ENCODE data around the gene SSTR1. TPM values are rescaled to one million over a fixed set of nuclear protein-coding genes. Genes with fewer than 3 reads are reported as not detected.

SSTR1 gene
- total and polyA plus RNA-seq, 7 donors = 0.21 to 0.60 (median 0.39) TPM

DNA sequence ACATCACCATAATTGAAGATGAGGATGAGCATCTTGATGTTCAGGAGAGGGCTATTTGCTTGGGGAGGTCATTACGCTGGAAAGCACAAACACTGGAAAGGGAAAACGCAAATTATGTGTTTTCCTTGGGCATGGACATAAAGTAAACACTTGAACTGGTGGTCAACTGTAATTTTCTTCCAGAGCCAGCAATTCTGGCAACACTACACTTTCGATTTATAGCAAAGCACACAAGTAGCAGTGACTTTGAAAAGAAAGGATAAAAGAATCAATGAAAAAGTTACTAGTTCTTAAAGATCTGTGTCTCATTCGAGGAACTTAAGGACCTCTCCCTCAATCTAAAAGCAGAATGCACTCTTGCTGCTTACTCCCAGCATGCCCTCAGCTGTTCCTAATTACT is 46.0 kb downstream of the SSTR1 start:
- intact Hi-C loops (cut with DNase I) = no loop called here
- Histone ChIP-seq H3K4me1 (no peaks in the 10 kb centered on the region), H3K4me3 (peak overlapping the region; percentile 69), H3K36me3 (ENCODE audit: insufficient read depth in 1 of 2, low read depth in 1 of 2) (no peaks in the 10 kb centered on the region), H3K27me3 (ENCODE audit: insufficient read depth in 3 of 3, low read length in 2 of 3) (peaks cover 0 to 20% (median 9%) of the 10 kb centered on the region in 3 donors), H3K27ac (peak overlapping the region; percentile 71), H3K9me3 (no peaks in the 10 kb centered on the region)
- DNase-seq (no peak), ATAC-seq (no peak)
- TF ChIP-seq, protein P1, sequence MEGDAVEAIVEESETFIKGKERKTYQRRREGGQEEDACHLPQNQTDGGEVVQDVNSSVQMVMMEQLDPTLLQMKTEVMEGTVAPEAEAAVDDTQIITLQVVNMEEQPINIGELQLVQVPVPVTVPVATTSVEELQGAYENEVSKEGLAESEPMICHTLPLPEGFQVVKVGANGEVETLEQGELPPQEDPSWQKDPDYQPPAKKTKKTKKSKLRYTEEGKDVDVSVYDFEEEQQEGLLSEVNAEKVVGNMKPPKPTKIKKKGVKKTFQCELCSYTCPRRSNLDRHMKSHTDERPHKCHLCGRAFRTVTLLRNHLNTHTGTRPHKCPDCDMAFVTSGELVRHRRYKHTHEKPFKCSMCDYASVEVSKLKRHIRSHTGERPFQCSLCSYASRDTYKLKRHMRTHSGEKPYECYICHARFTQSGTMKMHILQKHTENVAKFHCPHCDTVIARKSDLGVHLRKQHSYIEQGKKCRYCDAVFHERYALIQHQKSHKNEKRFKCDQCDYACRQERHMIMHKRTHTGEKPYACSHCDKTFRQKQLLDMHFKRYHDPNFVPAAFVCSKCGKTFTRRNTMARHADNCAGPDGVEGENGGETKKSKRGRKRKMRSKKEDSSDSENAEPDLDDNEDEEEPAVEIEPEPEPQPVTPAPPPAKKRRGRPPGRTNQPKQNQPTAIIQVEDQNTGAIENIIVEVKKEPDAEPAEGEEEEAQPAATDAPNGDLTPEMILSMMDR (IDR thresholded peaks at IDR 0.05) = no peak
- WGBS, 3 donors = 56 to 71% (median 66%) methylated on average over 4 of the region's 4 CpGs

DNA sequence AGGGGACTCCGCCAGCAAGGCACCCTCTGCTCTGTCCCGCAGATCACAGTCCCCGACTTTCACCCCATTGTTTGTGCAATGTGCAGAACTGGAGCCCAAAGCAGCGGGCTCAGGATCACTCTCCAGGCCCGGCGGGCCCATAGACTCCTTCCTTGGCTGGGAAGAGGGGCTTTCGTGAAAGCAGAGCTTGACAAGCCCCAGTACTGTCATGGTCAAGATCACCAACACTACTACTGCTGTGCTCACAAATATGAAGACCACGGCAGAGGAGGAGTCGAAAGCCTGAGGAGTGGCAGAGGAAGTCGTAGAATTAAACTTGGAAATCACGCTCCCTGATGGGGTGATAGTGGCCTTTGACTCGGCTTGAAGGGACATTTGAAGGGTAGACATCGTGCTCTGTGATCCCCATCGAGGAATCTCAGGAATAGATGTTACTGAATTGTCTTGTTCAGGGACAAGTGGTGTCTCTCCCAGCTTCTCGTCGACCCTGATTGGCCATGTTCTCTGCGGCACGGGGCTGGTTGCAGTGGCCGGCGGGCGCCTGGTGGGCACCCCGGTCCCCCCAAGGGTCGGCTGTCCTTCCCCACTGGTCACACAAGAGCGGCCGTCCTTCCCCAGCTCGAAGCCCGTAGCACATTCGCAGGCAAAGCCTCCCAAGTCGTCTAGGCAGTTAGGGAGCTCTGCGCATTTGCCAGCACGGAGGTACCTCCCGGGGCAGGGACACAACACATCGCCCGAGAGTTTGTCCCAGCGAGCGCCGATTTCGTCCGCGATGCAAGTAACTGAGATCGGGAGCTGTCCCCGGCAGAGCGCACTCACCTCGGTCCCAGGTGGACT is 47.1 kb downstream of the SSTR1 start:
- ATAC-seq (peak in 2 of 4 donors; percentile 3 to 5), DNase-seq (peak; percentile 14 to 62)
- H3K36me3 ChIP-seq (ENCODE audit: insufficient read depth in 1 of 2, low read depth in 1 of 2) = no peaks in the 10 kb centered on the region
- TF ChIP-seq, protein P1 (IDR thresholded peaks at IDR 0.05) = no peak
- H3K27me3 ChIP-seq (ENCODE audit: insufficient read depth in 3 of 3, low read length in 2 of 3) = peaks cover 0 to 20% (median 9%) of the 10 kb centered on the region in 3 donors
- peak overlapping the region; percentile 69 for H3K4me3 ChIP-seq
- WGBS, 3 donors = 15 to 19% (median 17%) methylated on average over 44 of the region's 44 CpGs
- peak overlapping the region; percentile 71 for H3K27ac ChIP-seq
- H3K4me1 ChIP-seq = no peaks in the 10 kb centered on the region
- no peaks in the 10 kb centered on the region for H3K9me3 ChIP-seq
- intact Hi-C loops (cut with DNase I) = no loop called here

DNA sequence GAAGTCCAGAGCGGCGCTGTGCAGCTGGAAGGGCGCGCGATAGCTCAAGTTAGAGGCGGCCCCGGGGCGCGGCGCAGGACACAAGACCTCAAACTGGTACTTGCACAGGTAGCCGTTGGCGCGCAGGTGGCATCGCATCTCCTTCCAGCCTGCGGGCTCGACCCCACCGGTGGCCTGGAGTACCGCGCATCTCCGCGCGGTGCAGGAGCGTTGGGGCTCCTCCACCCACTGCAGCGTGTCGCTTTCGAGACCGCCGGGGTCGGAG is 47.6 kb downstream of the SSTR1 start:
- peak; percentile 13 to 35 (median 33) for ATAC-seq
- intact Hi-C loops (cut with DNase I) = no loop called here
- TF ChIP-seq, protein P1 (IDR thresholded peaks at IDR 0.05) = no peak

DNA sequence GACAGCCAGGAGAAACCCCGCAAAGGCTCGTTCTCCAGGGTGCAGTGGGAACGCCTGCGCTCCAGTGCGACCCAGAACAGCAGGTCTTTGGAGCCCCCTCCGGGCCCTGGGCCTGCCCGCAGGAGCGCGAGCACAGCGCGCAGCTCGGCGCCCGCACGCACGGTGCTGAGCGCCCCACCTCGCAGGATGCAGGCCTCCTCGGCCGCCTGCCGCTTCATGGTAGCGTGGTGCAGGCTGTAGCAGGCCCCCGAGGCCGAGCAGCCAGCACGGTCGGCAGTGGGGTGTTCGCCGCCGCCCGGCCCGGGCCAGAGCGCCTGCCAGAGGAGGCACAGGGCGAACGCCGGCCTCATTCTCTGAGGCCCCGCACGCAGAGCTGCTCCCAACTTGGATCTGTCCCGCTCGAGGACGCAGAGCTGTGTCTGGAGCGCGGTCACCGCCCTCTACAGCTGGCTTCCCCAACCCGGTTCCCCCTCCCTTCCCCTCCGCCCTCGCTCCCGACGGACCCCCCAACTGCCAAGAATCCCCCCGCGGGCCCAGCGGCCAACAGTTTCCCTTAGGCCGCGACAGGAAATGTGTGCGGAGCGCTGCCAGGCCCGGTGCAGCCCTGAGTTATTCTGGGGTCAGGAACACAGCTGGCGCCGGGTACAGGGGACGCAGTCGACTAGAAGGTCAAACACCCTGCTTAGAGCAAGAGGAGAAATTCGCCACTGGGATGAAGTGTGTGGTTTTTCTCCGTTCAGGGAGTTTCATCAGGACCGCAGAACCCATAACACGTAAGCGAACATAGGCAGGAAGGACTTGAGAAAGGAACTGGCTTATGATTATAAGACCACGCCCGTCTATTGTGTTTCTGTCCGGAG is 48.2 kb downstream of the SSTR1 start, which contains the start of gene CLEC14A:
CLEC14A (minus strand) TSS at position 421 of the 860 bp plus-strand sequence; CDS start at position 350, 71 bp downstream.
- no peaks in the 10 kb centered on the region for H3K36me3 ChIP-seq (ENCODE audit: insufficient read depth in 1 of 2, low read depth in 1 of 2)
- 6 to 8% (median 7%) methylated on average over 62 to 68 of the region's 68 CpGs for WGBS, 3 donors
- DNase-seq = peak; percentile 77 to 89
- intact Hi-C loops (cut with DNase I) = loop anchor here in 1 of 2 donors (2.0 kb wide), 1 partner anchor 55 kb away; no protein-coding TSS in a partner anchor
- H3K9me3 ChIP-seq = no peaks in the 10 kb centered on the region
- H3K4me1 ChIP-seq = no peaks in the 10 kb centered on the region
- H3K4me3 ChIP-seq = peak within 1 kb of the TSS; percentile 69
- H3K27me3 ChIP-seq (ENCODE audit: insufficient read depth in 3 of 3, low read length in 2 of 3) = peaks cover 0 to 20% (median 9%) of the 10 kb centered on the region in 3 donors
- peak within 1 kb of the TSS; percentile 71 for H3K27ac ChIP-seq
- peak; percentile 66 to 82 (median 78) for ATAC-seq
- TF ChIP-seq, protein P1 (IDR thresholded peaks at IDR 0.05) = no peak

More for the DNA sequence above, 47.6 kb downstream of the SSTR1 start:
- H3K4me1 ChIP-seq = no peaks in the 10 kb centered on the region
- 1 to 2% (median 1%) methylated on average over 26 to 29 of the region's 29 CpGs for WGBS, 3 donors
- peaks cover 0 to 20% (median 9%) of the 10 kb centered on the region in 3 donors for H3K27me3 ChIP-seq (ENCODE audit: insufficient read depth in 3 of 3, low read length in 2 of 3)
- peak overlapping the region; percentile 69 for H3K4me3 ChIP-seq
- no peaks in the 10 kb centered on the region for H3K9me3 ChIP-seq
- H3K36me3 ChIP-seq (ENCODE audit: insufficient read depth in 1 of 2, low read depth in 1 of 2) = no peaks in the 10 kb centered on the region
- DNase-seq = peak in 1 of 2 donors; percentile 53
- peak overlapping the region; percentile 71 for H3K27ac ChIP-seq
